WTC11 (cell line): ENCODE data around the gene CNTNAP2.

ENCODE experiments used
- MYBL2 ChIP-seq: sonication (generic); formaldehyde crosslinking; IDR thresholded peaks from 2 replicates; pipeline ENCODE4 v1.8.1; 2023; ENCODE audit warnings: mild to moderate bottlenecking, moderate library complexity, missing genetic modification reagents
- SOX15 ChIP-seq: fragments of 250-450 bp; sonication (Bioruptor Pico); IDR thresholded peaks from 2 replicates; pipeline ENCODE4 v1.9.0; 2021; ENCODE audit warnings: mild to moderate bottlenecking
- TP53 ChIP-seq: sonication (generic); formaldehyde crosslinking; IDR thresholded peaks from 2 replicates; pipeline ENCODE4 v1.8.1; 2023; ENCODE audit warnings: mild to moderate bottlenecking, missing genetic modification reagents
- ZNF138 ChIP-seq: sonication (generic); formaldehyde crosslinking; conservative IDR thresholded peaks from 2 replicates; pipeline ENCODE4 v1.8.1; 2022; ENCODE audit warnings: mild to moderate bottlenecking, moderate library complexity, missing genetic modification reagents
- ZNF263 ChIP-seq: sonication (generic); formaldehyde crosslinking; IDR thresholded peaks from 2 replicates; pipeline ENCODE4 v1.8.1; 2022; ENCODE audit warnings: low read depth, mild to moderate bottlenecking, moderate library complexity, missing genetic modification reagents
- TF ChIP-seq, protein P1 (sequence below): sonication (generic); formaldehyde crosslinking; IDR thresholded peaks from 2 replicates; pipeline ENCODE4 v1.8.0; 2023; ENCODE audit warnings: missing genetic modification reagents
- TF ChIP-seq, protein P2 (sequence below): fragments of 200-600 bp; IDR thresholded peaks from 2 replicates; pipeline ENCODE4 v1.8.0; 2022; ENCODE audit warnings: antibody characterized with exemption

DNA sequence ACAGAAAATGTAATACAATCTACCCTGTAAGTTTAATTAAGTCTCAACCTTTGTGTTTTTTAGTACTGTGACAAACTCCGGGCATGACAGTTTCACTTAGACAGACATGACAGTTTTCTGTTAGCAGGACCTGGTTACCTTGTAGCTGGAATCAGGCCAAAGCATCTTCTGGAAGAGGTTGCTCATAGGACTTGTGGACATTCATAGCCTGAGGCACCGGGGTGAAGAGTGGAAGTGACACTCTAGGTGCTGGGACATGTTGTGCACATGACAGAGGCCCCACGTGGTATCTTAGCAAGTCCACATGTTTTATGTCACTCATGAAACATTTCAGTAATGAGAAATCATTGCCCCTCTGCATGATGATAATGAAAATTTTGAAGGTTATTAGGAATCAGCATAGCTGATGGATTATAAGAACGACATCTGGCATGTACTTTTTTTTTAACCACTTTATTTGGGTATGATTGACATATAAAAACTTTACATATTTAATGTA, 441.4 kb downstream of the CNTNAP2 start:
- TF ChIP-seq, protein P1, sequence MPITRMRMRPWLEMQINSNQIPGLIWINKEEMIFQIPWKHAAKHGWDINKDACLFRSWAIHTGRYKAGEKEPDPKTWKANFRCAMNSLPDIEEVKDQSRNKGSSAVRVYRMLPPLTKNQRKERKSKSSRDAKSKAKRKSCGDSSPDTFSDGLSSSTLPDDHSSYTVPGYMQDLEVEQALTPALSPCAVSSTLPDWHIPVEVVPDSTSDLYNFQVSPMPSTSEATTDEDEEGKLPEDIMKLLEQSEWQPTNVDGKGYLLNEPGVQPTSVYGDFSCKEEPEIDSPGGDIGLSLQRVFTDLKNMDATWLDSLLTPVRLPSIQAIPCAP (CRISPR knock-in tag), result no peak
- no peak for TF ChIP-seq SOX15 (CRISPR knock-in tag)
- no peak for TF ChIP-seq ZNF138 (CRISPR knock-in tag)
- no peak for TF ChIP-seq TP53 (CRISPR knock-in tag)
- TF ChIP-seq ZNF263 (CRISPR knock-in tag), result no peak
- TF ChIP-seq, protein P2, sequence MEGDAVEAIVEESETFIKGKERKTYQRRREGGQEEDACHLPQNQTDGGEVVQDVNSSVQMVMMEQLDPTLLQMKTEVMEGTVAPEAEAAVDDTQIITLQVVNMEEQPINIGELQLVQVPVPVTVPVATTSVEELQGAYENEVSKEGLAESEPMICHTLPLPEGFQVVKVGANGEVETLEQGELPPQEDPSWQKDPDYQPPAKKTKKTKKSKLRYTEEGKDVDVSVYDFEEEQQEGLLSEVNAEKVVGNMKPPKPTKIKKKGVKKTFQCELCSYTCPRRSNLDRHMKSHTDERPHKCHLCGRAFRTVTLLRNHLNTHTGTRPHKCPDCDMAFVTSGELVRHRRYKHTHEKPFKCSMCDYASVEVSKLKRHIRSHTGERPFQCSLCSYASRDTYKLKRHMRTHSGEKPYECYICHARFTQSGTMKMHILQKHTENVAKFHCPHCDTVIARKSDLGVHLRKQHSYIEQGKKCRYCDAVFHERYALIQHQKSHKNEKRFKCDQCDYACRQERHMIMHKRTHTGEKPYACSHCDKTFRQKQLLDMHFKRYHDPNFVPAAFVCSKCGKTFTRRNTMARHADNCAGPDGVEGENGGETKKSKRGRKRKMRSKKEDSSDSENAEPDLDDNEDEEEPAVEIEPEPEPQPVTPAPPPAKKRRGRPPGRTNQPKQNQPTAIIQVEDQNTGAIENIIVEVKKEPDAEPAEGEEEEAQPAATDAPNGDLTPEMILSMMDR, result no peak
- no peak for TF ChIP-seq MYBL2 (CRISPR knock-in tag)
